CD4-positive, alpha-beta T cell treated with Interleukin-6 at 100 ng/mL for 8 hours (primary cell): ENCODE data around the gene UAP1L1.

Experiments
- DNase-seq: peaks from one replicate; pipeline ENCODE4 v3.0.0-alpha.2; 2020; ENCODE audit warnings: mixed read lengths, low spot score

The UAP1L1 gene

GRCh38 chr9:137097761-137098462, 20.6 kb downstream of the UAP1L1 start:
- DNase-seq: no peak

DNA sequence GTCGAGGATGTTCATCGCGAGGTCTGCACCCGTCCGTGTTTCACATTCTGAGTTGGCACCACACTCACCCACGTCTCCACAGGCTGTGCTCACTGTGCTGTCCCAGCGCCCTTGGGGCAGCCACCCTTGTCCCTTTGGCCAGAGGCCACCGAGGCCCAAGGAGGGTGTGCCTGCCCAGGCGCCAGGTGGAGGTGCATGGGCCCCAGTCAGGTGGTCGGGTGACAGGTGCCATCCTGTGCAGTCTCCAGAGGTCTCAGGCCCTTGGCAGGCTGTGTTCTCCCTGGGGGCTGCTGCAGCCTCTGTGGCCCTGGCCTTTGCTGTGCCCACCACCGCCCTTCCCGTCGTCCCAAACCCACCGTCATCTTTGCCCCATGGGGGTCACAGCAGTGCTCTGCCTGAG, 21.9 kb downstream of the UAP1L1 start:
- DNase-seq: no peak

GRCh38 chr9:137103206-137103999, 26.1 kb downstream of the UAP1L1 start:
- DNase-seq: no peak

- DNase-seq: no peak
Measured at GRCh38 chr9:137105814-137106661, 28.7 kb downstream of the UAP1L1 start.

- DNase-seq: no peak
Measured at GRCh38 chr9:137106662-137107250, 29.4 kb downstream of the UAP1L1 start.

GRCh38 chr9:137107312-137107921, 30.1 kb downstream of the UAP1L1 start:
- DNase-seq: no peak

DNA sequence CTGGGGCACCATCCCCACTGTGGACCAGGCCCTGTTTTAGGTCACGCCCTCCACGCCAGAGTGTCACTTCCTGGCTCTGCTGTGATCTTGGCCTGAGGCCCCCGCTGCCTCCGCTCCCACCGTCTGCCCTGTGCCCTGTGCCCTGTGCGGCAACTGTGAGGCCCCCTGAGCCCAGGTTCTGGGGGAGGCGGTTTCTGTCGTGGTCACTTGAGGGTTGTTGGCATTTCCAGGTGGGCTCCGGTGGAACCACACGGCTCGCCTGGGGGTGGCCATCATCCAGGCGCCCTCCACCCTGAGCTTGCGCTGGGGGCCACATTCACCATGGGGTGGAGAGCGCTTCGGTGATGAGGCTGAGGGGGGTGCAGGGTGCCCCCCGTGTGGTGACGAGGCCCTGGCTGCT, 30.7 kb downstream of the UAP1L1 start:
- no peak for DNase-seq

DNA sequence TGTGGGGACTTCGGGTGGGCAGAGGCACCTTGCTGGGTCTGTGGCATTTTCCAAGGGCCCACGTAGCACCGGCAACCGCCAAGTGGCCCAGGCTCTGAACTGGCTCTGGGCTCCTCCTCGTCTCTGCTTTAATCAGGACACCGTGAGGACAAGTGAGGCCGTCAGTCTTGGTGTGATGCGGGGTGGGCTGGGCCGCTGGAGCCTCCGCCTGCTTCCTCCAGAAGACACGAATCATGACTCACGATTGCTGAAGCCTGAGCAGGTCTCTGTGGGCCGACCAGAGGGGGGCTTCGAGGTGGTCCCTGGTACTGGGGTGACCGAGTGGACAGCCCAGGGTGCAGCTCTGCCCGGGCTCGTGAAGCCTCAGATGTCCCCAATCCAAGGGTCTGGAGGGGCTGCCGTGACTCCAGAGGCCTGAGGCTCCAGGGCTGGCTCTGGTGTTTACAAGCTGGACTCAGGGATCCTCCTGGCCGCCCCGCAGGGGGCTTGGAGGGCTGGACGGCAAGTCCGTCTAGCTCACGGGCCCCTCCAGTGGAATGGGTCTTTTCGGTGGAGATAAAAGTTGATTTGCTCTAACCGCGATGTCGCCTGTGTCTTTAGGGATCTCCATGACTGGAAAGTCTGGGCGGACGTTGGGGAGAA, 31.4 kb downstream of the UAP1L1 start:
- no peak for DNase-seq

GRCh38 chr9:137109250-137110146, 32.2 kb downstream of the UAP1L1 start:
- DNase-seq: no peak

DNA sequence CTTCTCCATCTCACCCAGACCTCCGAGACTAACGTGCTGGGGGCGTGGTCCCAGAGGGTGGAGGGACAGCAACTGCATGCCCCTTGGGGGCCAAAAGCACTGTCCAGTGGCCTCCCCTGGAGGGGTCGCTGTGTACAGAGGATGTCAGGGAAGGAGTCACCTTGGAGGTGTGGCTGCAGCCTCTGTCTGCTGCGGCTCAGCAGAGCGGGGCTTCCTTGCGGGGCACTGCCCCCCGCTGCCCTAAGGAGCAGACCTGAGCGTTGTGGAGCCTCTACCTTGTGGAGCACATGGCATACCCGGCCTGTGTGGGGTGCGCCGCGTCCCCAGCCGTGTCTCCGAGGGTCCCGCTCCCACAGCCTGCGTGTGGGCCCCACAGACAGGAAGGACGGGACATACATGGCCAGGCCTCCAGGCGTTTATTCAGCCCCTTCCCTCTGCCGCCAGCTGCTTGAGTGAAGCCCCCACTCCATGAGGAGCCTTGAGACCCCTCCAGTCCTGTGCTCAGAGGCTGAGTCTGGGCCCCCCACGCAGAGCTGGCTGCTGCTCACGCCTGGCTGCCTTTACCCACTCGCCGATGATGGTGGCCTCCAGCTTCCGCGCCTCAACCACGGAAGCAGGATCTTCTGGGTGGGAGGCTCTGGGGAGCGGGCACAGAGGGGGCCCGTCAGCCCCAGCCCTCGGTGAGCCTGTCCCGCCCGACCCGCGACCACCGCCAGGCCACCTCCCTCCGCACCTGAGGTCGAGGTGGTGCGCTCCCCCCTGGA, 33.0 kb downstream of the UAP1L1 start:
- no peak for DNase-seq

GRCh38 chr9:137110911-137111787, 33.8 kb downstream of the UAP1L1 start:
- DNase-seq: no peak

- DNase-seq: no peak
Measured at GRCh38 chr9:137111788-137112563, 34.7 kb downstream of the UAP1L1 start.

GRCh38 chr9:137112564-137113384, 35.5 kb downstream of the UAP1L1 start:
- no peak for DNase-seq

- DNase-seq: no peak
Measured at GRCh38 chr9:137113385-137114159, 36.3 kb downstream of the UAP1L1 start.

- DNase-seq: no peak
Measured at GRCh38 chr9:137114220-137114612, 36.9 kb downstream of the UAP1L1 start.
